ENCODE data around the gene SYT12. TPM values are rescaled to one million over a fixed set of nuclear protein-coding genes. Genes with fewer than 3 reads are reported as not detected.

Gene SYT12
- total and polyA plus RNA-seq, 12 donors: 0.67 to 55.6 (median 3.4) TPM

- Histone ChIP-seq H3K27ac (no peak overlapping the region), H3K9me3 (replicated peaks in 1 of 3) (peaks cover 0 to 7% (median 0%) of the 10 kb centered on the region in 3 donors), H3K36me3 (replicated peaks in 1 of 2) (no peaks in the 10 kb centered on the region), H3K4me1 (replicated peaks in 1 of 2) (peaks cover 4 to 17% of the 10 kb centered on the region in 2 donors), H3K27me3 (no peaks in the 10 kb centered on the region), H3K4me3 (no peak overlapping the region)
- intact Hi-C loops (cut with DNase I): loop anchor here in 1 of 2 donors (10.0 kb wide), 1 partner anchor 284 kb away; no protein-coding TSS in a partner anchor
- DNase-seq: no peak
- 92 to 98% (median 97%) methylated on average over 5 to 6 of the region's 6 CpGs for WGBS, 4 donors
- TF ChIP-seq, protein P1, sequence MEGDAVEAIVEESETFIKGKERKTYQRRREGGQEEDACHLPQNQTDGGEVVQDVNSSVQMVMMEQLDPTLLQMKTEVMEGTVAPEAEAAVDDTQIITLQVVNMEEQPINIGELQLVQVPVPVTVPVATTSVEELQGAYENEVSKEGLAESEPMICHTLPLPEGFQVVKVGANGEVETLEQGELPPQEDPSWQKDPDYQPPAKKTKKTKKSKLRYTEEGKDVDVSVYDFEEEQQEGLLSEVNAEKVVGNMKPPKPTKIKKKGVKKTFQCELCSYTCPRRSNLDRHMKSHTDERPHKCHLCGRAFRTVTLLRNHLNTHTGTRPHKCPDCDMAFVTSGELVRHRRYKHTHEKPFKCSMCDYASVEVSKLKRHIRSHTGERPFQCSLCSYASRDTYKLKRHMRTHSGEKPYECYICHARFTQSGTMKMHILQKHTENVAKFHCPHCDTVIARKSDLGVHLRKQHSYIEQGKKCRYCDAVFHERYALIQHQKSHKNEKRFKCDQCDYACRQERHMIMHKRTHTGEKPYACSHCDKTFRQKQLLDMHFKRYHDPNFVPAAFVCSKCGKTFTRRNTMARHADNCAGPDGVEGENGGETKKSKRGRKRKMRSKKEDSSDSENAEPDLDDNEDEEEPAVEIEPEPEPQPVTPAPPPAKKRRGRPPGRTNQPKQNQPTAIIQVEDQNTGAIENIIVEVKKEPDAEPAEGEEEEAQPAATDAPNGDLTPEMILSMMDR (IDR thresholded peaks at IDR 0.05): no peak
Observed at GRCh38 chr11:66978717-66979116, 44.2 kb upstream of the SYT12 start.

- H3K27ac ChIP-seq: no peak overlapping the region
- intact Hi-C loops (cut with DNase I): loop anchor here in 1 of 2 donors (10.0 kb wide), 1 partner anchor 285 kb away; no protein-coding TSS in a partner anchor
- peaks cover 0 to 7% (median 0%) of the 10 kb centered on the region in 3 donors for H3K9me3 ChIP-seq (replicated peaks in 1 of 3)
- no peak overlapping the region for H3K4me3 ChIP-seq
- peaks cover 4 to 10% of the 10 kb centered on the region in 2 donors for H3K4me1 ChIP-seq (replicated peaks in 1 of 2)
- WGBS, 4 donors: 91 to 98% (median 94%) methylated on average over 2 of the region's 2 CpGs
- H3K36me3 ChIP-seq (replicated peaks in 1 of 2): no peaks in the 10 kb centered on the region
- DNase-seq: no peak
- TF ChIP-seq, protein P1 (IDR thresholded peaks at IDR 0.05): no peak
- TF ChIP-seq POLR2A (IDR thresholded peaks at IDR 0.05): no peak
- H3K27me3 ChIP-seq: no peaks in the 10 kb centered on the region
Observed at GRCh38 chr11:66979336-66979980, 43.5 kb upstream of the SYT12 start.

DNA sequence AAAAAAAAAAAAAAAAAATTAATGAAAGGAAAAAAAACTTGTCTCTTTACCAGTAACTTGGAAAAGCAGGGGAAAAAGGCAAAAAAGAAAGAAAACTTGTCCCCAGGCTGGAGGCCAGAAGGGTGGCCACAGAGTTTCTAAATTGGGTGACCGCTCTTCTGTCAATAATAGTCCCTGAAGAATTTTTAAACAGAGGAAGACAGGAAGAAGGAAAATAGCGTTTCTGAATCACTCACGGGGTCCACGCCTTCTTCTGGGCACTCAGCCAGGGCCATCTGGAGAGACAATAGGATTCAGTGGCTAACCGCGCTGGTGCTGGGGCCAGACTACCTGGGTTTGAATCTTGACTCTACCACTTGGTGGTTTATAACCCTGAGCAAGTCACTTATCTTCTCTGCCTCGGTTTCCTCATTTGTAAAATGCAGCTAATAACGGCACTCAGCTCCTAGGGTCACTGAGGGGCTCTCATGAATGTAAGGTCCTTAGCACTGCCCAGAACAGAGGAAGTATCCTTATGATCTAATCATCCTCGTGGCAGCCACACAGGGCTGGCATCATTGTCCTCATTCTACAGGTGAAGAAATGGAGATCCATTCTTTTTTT, 40.9 kb upstream of the SYT12 start:
- DNase-seq: peak; percentile 91 to 98 (median 96)
- Histone ChIP-seq H3K4me3 (no peak overlapping the region), H3K4me1 (replicated peaks in 1 of 2) (peaks cover 4 to 10% of the 10 kb centered on the region in 2 donors), H3K9me3 (replicated peaks in 1 of 3) (peaks cover 0 to 7% (median 0%) of the 10 kb centered on the region in 3 donors), H3K36me3 (replicated peaks in 1 of 2) (no peaks in the 10 kb centered on the region), H3K27ac (peak overlapping the region in 2 of 5 donors; percentile 40 to 53), H3K27me3 (no peaks in the 10 kb centered on the region)
- TF ChIP-seq, protein P1 (IDR thresholded peaks at IDR 0.05): no peak
- TF ChIP-seq POLR2A (IDR thresholded peaks at IDR 0.05): peak in 1 of 2 donors; percentile 21
- intact Hi-C loops (cut with DNase I): no loop called here
- WGBS, 4 donors: 5 to 9% (median 6%) methylated on average over 9 of the region's 9 CpGs

GRCh38 chr11:66983275-66983924, 39.5 kb upstream of the SYT12 start:
- WGBS, 4 donors: 70 to 80% (median 78%) methylated on average over 5 of the region's 5 CpGs
- H3K27me3 ChIP-seq: no peaks in the 10 kb centered on the region
- peaks cover 4 to 10% of the 10 kb centered on the region in 2 donors for H3K4me1 ChIP-seq (replicated peaks in 1 of 2)
- TF ChIP-seq, protein P1 (IDR thresholded peaks at IDR 0.05): no peak
- TF ChIP-seq POLR2A (IDR thresholded peaks at IDR 0.05): no peak
- no peak for DNase-seq
- H3K27ac ChIP-seq: no peak overlapping the region
- H3K4me3 ChIP-seq: no peak overlapping the region
- intact Hi-C loops (cut with DNase I): no loop called here
- no peaks in the 10 kb centered on the region for H3K36me3 ChIP-seq (replicated peaks in 1 of 2)
- peaks cover 0 to 7% (median 0%) of the 10 kb centered on the region in 3 donors for H3K9me3 ChIP-seq (replicated peaks in 1 of 3)
